SK-N-SH (cell line): ENCODE data around the gene C15orf39. TPM values are rescaled to one million over a fixed set of nuclear protein-coding genes. Genes with fewer than 3 reads are reported as not detected.

ENCODE experiments used
- CTCF ChIA-PET: fragments of 300-600, 350-600 bp; formaldehyde crosslinking; extraction: SDS; loops from one replicate; lab custom pipeline; 2021; lab: Yijun Ruan, JAX
- POLR2A ChIA-PET: fragments of 350-600 bp; sonication (Branson Sonifier 250); formaldehyde crosslinking; extraction: SDS; loops from one replicate; lab custom pipeline; 2020; ENCODE audit warnings: antibody characterized with exemption, inconsistent platforms; lab: Yijun Ruan, JAX
- DNase-seq: peaks from one replicate; pipeline ENCODE4 v3.0.0; 2012
- H2AFZ ChIP-seq: fragments of 200-600 bp; sonication (generic); 2 replicates; pipeline ENCODE4 v1.8.1; 2016; ENCODE audit warnings: antibody characterized with exemption, mild to moderate bottlenecking, low read depth
- H3F3A ChIP-seq: fragments of 200-600 bp; sonication (generic); replicated peaks from 2 replicates; pipeline ENCODE3; 2016; ENCODE audit warnings: antibody characterized with exemption, mild to moderate bottlenecking; ENCODE audit not compliant: insufficient read depth
- H3K27ac ChIP-seq, 2 experiments: fragments of 200-500 bp in 1 of 2; fragments of 200-600 bp in 1 of 2; sonication (Bioruptor generic) in 1 of 2; sonication (generic), shearing (Covaris generic) in 1 of 2; 2 replicates each; pipeline versions ENCODE4 v1.5.1 to v1.6.1; 2014 to 2016; ENCODE audit warnings: low read depth in 2 of 2, inconsistent platforms in 1 of 2, low read length in 1 of 2, mild to moderate bottlenecking in 1 of 2, mixed read lengths in 1 of 2
- H3K27me3 ChIP-seq: fragments of 200-600 bp; sonication (generic), shearing (Covaris generic); 2 replicates; pipeline ENCODE4 v1.6.1; 2016; ENCODE audit warnings: mixed run types; ENCODE audit not compliant: insufficient read depth
- H3K36me3 ChIP-seq, 2 experiments: fragments of 200-500 bp in 1 of 2; fragments of 200-600 bp in 1 of 2; sonication (Bioruptor generic) in 1 of 2; sonication (generic) in 1 of 2; replicated peaks in 1 of 2; 2 replicates each; pipeline versions ENCODE3 to v1.5.1; 2014 to 2016; ENCODE audit warnings: low read length in 1 of 2, mild to moderate bottlenecking in 1 of 2; ENCODE audit not compliant: insufficient read depth in 2 of 2, control insufficient read depth in 1 of 2
- H3K4me1 ChIP-seq, 2 experiments: fragments of 200-500 bp in 1 of 2; fragments of 200-600 bp in 1 of 2; sonication (Bioruptor generic) in 1 of 2; sonication (generic), shearing (Covaris generic) in 1 of 2; 2 replicates each; pipeline versions ENCODE4 v1.5.1 to v1.6.1; 2014 to 2016; ENCODE audit warnings: low read depth in 1 of 2, low read length in 1 of 2, mixed run types in 1 of 2; ENCODE audit not compliant: insufficient read depth in 2 of 2, control insufficient read depth in 1 of 2
- H3K4me2 ChIP-seq: fragments of 200-600 bp; sonication (generic), shearing (Covaris generic); 2 replicates; pipeline ENCODE4 v1.6.1; 2017; ENCODE audit warnings: mixed run types
- H3K4me3 ChIP-seq, 2 experiments: fragments of 200-500 bp in 1 of 2; fragments of 200-600 bp in 1 of 2; sonication (Bioruptor generic) in 1 of 2; sonication (generic), shearing (Covaris generic) in 1 of 2; 2 replicates each; pipeline versions ENCODE4 v1.5.1 to v1.8.1; 2014 to 2016; ENCODE audit warnings: low read depth in 2 of 2, inconsistent platforms in 1 of 2, low read length in 1 of 2, mild to moderate bottlenecking in 1 of 2, mixed read lengths in 1 of 2, moderate library complexity in 1 of 2
- H3K79me2 ChIP-seq: fragments of 200-600 bp; sonication (generic); 2 replicates; pipeline ENCODE4 v1.8.1; 2017; ENCODE audit warnings: mild to moderate bottlenecking; ENCODE audit not compliant: insufficient read depth
- H3K9ac ChIP-seq: fragments of 200-600 bp; sonication (generic); 2 replicates; pipeline ENCODE4 v1.6.1; 2017; ENCODE audit warnings: mixed run types
- H3K9me2 ChIP-seq: fragments of 200-600 bp; sonication (generic); 2 replicates; pipeline ENCODE4 v1.6.1; 2017; ENCODE audit warnings: mixed run types
- H3K9me3 ChIP-seq: fragments of 200-600 bp; sonication (generic); 2 replicates; pipeline ENCODE4 v1.6.1; 2017; ENCODE audit warnings: mixed run types, mild to moderate bottlenecking, moderate library complexity
- H4K20me1 ChIP-seq: fragments of 200-600 bp; sonication (generic); 2 replicates; pipeline ENCODE4 v1.6.1; 2017; ENCODE audit warnings: mild to moderate bottlenecking, mixed run types; ENCODE audit not compliant: insufficient read depth
- EZH2phosphoT487 ChIP-seq: fragments of 200-600 bp; sonication (generic); IDR thresholded peaks from 2 replicates; pipeline ENCODE4 v1.6.1; 2017; ENCODE audit warnings: low read depth, mixed run types, mild to moderate bottlenecking, antibody characterized with exemption, moderate library complexity, borderline replicate concordance
- FOXJ3 ChIP-seq: sonication (generic); formaldehyde crosslinking; IDR thresholded peaks from 2 replicates; pipeline ENCODE4 v1.5.1; 2020; ENCODE audit warnings: mild to moderate bottlenecking, missing genetic modification reagents
- FOXM1 ChIP-seq: IDR thresholded peaks from 2 replicates; pipeline ENCODE4 v1.4.0; 2012; ENCODE audit warnings: low read depth, mild to moderate bottlenecking
- JUND ChIP-seq: IDR thresholded peaks from 2 replicates; pipeline ENCODE4 v1.4.0; 2012
- PBX3 ChIP-seq: IDR thresholded peaks from 2 replicates; pipeline ENCODE4; 2012
- REST ChIP-seq: IDR thresholded peaks from 2 replicates; pipeline ENCODE4 v1.6.1; 2012; ENCODE audit warnings: mild to moderate bottlenecking, low read depth, low read length, moderate library complexity
- WGBS: methylation state at CpG from one replicate; pipeline ENCODE4 v1.1.6; 2017; ENCODE audit warnings: low lambda C conversion rate; 5-methylcytosine and 5-hydroxymethylcytosine counted together
- polyA plus RNA-seq, 3 experiments: library from polyadenylated mRNA; depleted of rRNA; stranded (reverse); fragments of >200 nt; gene quantifications; 2 replicates each; pipeline ENCODE4 v1.2.3, GENCODE V29; 2012

The C15orf39 gene
- polyA plus RNA-seq, 1 of the 3 experiments (the other 2 are of a cell fraction), result 2.5 TPM

- Histone ChIP-seq H3K4me3 (no peak overlapping the region), H3K36me3 (no peaks in the 10 kb centered on the region), H3K79me2 (no peaks in the 10 kb centered on the region), H3K27ac (no peak overlapping the region), H3K9me2 (no peaks in the 10 kb centered on the region), H3K9me3 (no peaks in the 10 kb centered on the region), H3K4me2 (no peak overlapping the region), H3F3A (peaks cover 7% of the 10 kb centered on the region), H3K9ac (no peak overlapping the region), H3K4me1 (peaks cover 18 to 25% of the 10 kb centered on the region in 2 experiments; a peak in 3 of 4 replicates), H2AFZ (no peak overlapping the region), H4K20me1 (no peaks in the 10 kb centered on the region), H3K27me3 (no peaks in the 10 kb centered on the region)
- TF ChIP-seq REST, result no peak
- no peak for TF ChIP-seq FOXM1
- no peak for TF ChIP-seq EZH2phosphoT487
- no peak for TF ChIP-seq JUND
- POLR2A ChIA-PET, result no interaction called here
- CTCF ChIA-PET, result interaction anchor here (1.3 kb wide), 1 partner anchor 25 kb away, joined by 3 read pairs; the partner anchor contains the start of gene C15orf39
- DNase-seq, result no peak
- 80% methylated on average over 4 of the region's 4 CpGs for WGBS
These were observed 25.3 kb upstream of the C15orf39 start for GRCh38 chr15:75176396-75176761.

GRCh38 chr15:75177360-75178071, 24.2 kb upstream of the C15orf39 start:
- Histone ChIP-seq H3K4me2 (no peak overlapping the region), H3K4me1 (peaks cover 12 to 32% of the 10 kb centered on the region in 2 experiments; a peak in 3 of 4 replicates), H3F3A (peaks cover 7% of the 10 kb centered on the region), H3K36me3 (no peaks in the 10 kb centered on the region), H3K79me2 (no peaks in the 10 kb centered on the region), H3K9me2 (no peaks in the 10 kb centered on the region), H3K27ac (no peak overlapping the region), H3K9ac (no peak overlapping the region), H2AFZ (no peak overlapping the region), H3K9me3 (no peaks in the 10 kb centered on the region), H4K20me1 (no peaks in the 10 kb centered on the region), H3K4me3 (no peak overlapping the region), H3K27me3 (no peaks in the 10 kb centered on the region)
- peak; percentile 48 for DNase-seq
- POLR2A ChIA-PET, result no interaction called here
- 70% methylated on average over 5 of the region's 6 CpGs for WGBS
- CTCF ChIA-PET, result interaction anchor here (1.3 to 1.5 kb wide), 2 partner anchors 24 to 27 kb away, joined by 3 read pairs; partner anchors contain the start of gene C15orf39
- TF ChIP-seq PBX3, result no peak
- TF ChIP-seq FOXJ3 (CRISPR knock-in tag), result no peak
